H1 (cell line): ENCODE measurements around the gene ETV7.

Experiments
- POLR2A ChIP-seq, 2 experiments: IDR thresholded peaks; 1 replicate in 1 of 2; 2 replicates in 1 of 2; pipeline ENCODE4 v1.6.1; 2011; ENCODE audit warnings: low read depth in 2 of 2, low read length in 2 of 2, mild to moderate bottlenecking in 2 of 2; ENCODE audit errors: control extremely low read depth in 1 of 2
- SP2 ChIP-seq: IDR thresholded peaks from 2 replicates; pipeline ENCODE4 v1.6.1; 2012; ENCODE audit warnings: mild to moderate bottlenecking, low read length, inconsistent platforms
- TBP ChIP-seq: IDR thresholded peaks from 2 replicates; pipeline ENCODE4 v1.6.1; 2011; ENCODE audit warnings: low read depth, low read length, improper control_type of control experiment

- TF ChIP-seq POLR2A (IDR thresholded peaks at IDR 0.05; ENCODE audit: control extremely low read depth in 1 of 2, low read depth in 2 of 2, low read length in 2 of 2) = no peak
- no peak for TF ChIP-seq TBP
- no peak for TF ChIP-seq SP2
Observed at GRCh38 chr6:36328600-36328999, 58.9 kb downstream of the ETV7 start.
